Trophoblast cell (in vitro differentiated cells and primary cell): ENCODE results near the gene ARHGEF33.

Experiments
- DNase-seq, 2 donors: peaks; one replicate each; pipeline ENCODE4 v3.0.0-alpha.2; 2016
- H2AFZ ChIP-seq: 2 replicates; pipeline ENCODE4 v1.6.1; 2013; ENCODE audit warnings: low read length, moderate library complexity, mild to moderate bottlenecking; ENCODE audit not compliant: insufficient read depth, poor library complexity
- H2AK5ac ChIP-seq: 2 replicates; pipeline ENCODE4 v1.6.1; 2013; ENCODE audit warnings: mild to moderate bottlenecking, low read length
- H2BK120ac ChIP-seq: 2 replicates; pipeline ENCODE4 v1.6.1; 2013; ENCODE audit warnings: low read length, mild to moderate bottlenecking, moderate library complexity; ENCODE audit not compliant: insufficient read depth, poor library complexity
- H2BK12ac ChIP-seq: 2 replicates; pipeline ENCODE4 v1.6.1; 2013; ENCODE audit warnings: mild to moderate bottlenecking, low read length, moderate library complexity
- H2BK5ac ChIP-seq: 2 replicates; pipeline ENCODE4 v1.6.1; 2013; ENCODE audit warnings: low read length, low read depth, moderate library complexity, mild to moderate bottlenecking; ENCODE audit not compliant: poor library complexity
- H3K14ac ChIP-seq: 2 replicates; pipeline ENCODE4 v1.6.1; 2013; ENCODE audit warnings: mild to moderate bottlenecking, low read length
- H3K18ac ChIP-seq: 2 replicates; pipeline ENCODE4 v1.6.1; 2013; ENCODE audit warnings: mild to moderate bottlenecking, low read length
- H3K23ac ChIP-seq: 2 replicates; pipeline ENCODE4 v1.6.1; 2013; ENCODE audit warnings: low read length
- H3K27ac ChIP-seq: 2 replicates; pipeline ENCODE4 v1.5.1; 2013; ENCODE audit warnings: low read depth, mild to moderate bottlenecking, inconsistent platforms, low read length, moderate library complexity
- H3K27me3 ChIP-seq: 2 replicates; pipeline ENCODE4 v1.6.1; 2013; ENCODE audit warnings: inconsistent platforms, mild to moderate bottlenecking, low read length, moderate library complexity; ENCODE audit not compliant: insufficient read depth
- H3K36me3 ChIP-seq, 2 experiments: 1 replicate in 1 of 2; 2 replicates in 1 of 2; pipeline ENCODE4 v1.6.1; 2013; ENCODE audit warnings: low read length in 2 of 2, mild to moderate bottlenecking in 2 of 2, moderate library complexity in 1 of 2; ENCODE audit not compliant: insufficient read depth in 2 of 2, control insufficient read depth in 1 of 2
- H3K4ac ChIP-seq: 2 replicates; pipeline ENCODE4 v1.6.1; 2013; ENCODE audit warnings: low read depth, mild to moderate bottlenecking, low read length, moderate library complexity
- H3K4me1 ChIP-seq, 2 experiments: 1 replicate in 1 of 2; 2 replicates in 1 of 2; pipeline ENCODE4 v1.6.1; 2013; ENCODE audit warnings: low read length in 2 of 2, mild to moderate bottlenecking in 2 of 2, moderate library complexity in 1 of 2; ENCODE audit not compliant: insufficient read depth in 2 of 2, control insufficient read depth in 1 of 2
- H3K4me2 ChIP-seq: 2 replicates; pipeline ENCODE4 v1.6.1; 2013; ENCODE audit warnings: inconsistent platforms, mild to moderate bottlenecking, low read length, moderate library complexity
- H3K4me3 ChIP-seq: 2 replicates; pipeline ENCODE4 v1.5.1; 2013; ENCODE audit warnings: mild to moderate bottlenecking, low read depth, low read length, inconsistent platforms
- H3K79me1 ChIP-seq: one replicate; pipeline ENCODE4 v1.6.1; 2013; ENCODE audit warnings: low read length
- H3K79me2 ChIP-seq: 2 replicates; pipeline ENCODE4 v1.6.1; 2013; ENCODE audit warnings: low read length, mild to moderate bottlenecking; ENCODE audit not compliant: control insufficient read depth, insufficient read depth, poor library complexity
- H3K9ac ChIP-seq: 2 replicates; pipeline ENCODE4 v1.6.1; 2013; ENCODE audit warnings: mild to moderate bottlenecking, low read length
- H3K9me3 ChIP-seq: 2 replicates; pipeline ENCODE4 v1.6.1; 2013; ENCODE audit warnings: low read depth, mild to moderate bottlenecking, control low read depth, inconsistent platforms, low read length; ENCODE audit not compliant: insufficient read depth
- H4K12ac ChIP-seq: 2 replicates; pipeline ENCODE4 v1.6.1; 2013; ENCODE audit warnings: low read depth, mild to moderate bottlenecking, low read length, moderate library complexity
- H4K8ac ChIP-seq: 2 replicates; pipeline ENCODE4 v1.6.1; 2013; ENCODE audit warnings: low read depth, mild to moderate bottlenecking, low read length, moderate library complexity
- H4K91ac ChIP-seq: one replicate; pipeline ENCODE4 v1.6.1; 2013; ENCODE audit warnings: low read depth, mild to moderate bottlenecking, low read length, moderate library complexity
- WGBS: extraction: QIAGEN DNeasy Blood & Tissue Kit; methylation state at CpG from one replicate; pipeline ENCODE4 v1.1.7; 2013; ENCODE audit warnings: missing lambda C conversion rate; ENCODE audit not compliant: insufficient read length, insufficient coverage; ENCODE audit errors: extremely low coverage; 5-methylcytosine and 5-hydroxymethylcytosine counted together

Gene ARHGEF33

GRCh38 chr2:38907743-38908562 lies 18.3 kb downstream of the ARHGEF33 start:
- Histone ChIP-seq H3K14ac (no peak overlapping the region), H3K36me3 (no peaks in the 10 kb centered on the region), H3K4me2 (no peak overlapping the region), H2BK5ac (no peak overlapping the region), H3K9me3 (peaks cover 2% of the 10 kb centered on the region), H3K4ac (no peak overlapping the region), H3K23ac (no peak overlapping the region), H3K4me3 (no peak overlapping the region), H4K12ac (no peak overlapping the region), H2BK12ac (no peak overlapping the region), H3K79me1 (no peaks in the 10 kb centered on the region), H3K9ac (no peak overlapping the region), H3K4me1 (no peaks in the 10 kb centered on the region), H4K91ac (no peak overlapping the region), H2AFZ (no peak overlapping the region), H3K79me2 (no peaks in the 10 kb centered on the region), H3K27me3 (no peaks in the 10 kb centered on the region), H2BK120ac (no peak overlapping the region), H3K18ac (no peak overlapping the region), H2AK5ac (no peak overlapping the region), H4K8ac (no peak overlapping the region), H3K27ac (no peak overlapping the region)
- no CpG with 5 or more reads among the region's 2 CpGs for WGBS
- peak; percentile 4 to 40 for DNase-seq

GRCh38 chr2:38909872-38910271 lies 20.2 kb downstream of the ARHGEF33 start:
- Histone ChIP-seq H4K8ac (no peak overlapping the region), H3K4me3 (no peak overlapping the region), H3K18ac (no peak overlapping the region), H2AK5ac (no peak overlapping the region), H2AFZ (no peak overlapping the region), H4K12ac (no peak overlapping the region), H3K36me3 (no peaks in the 10 kb centered on the region), H3K79me1 (no peaks in the 10 kb centered on the region), H3K79me2 (no peaks in the 10 kb centered on the region), H3K4me2 (no peak overlapping the region), H3K4ac (no peak overlapping the region), H4K91ac (no peak overlapping the region), H2BK120ac (no peak overlapping the region), H3K23ac (no peak overlapping the region), H3K9ac (no peak overlapping the region), H3K27ac (no peak overlapping the region), H3K9me3 (peaks cover 2% of the 10 kb centered on the region), H2BK5ac (no peak overlapping the region), H3K4me1 (no peaks in the 10 kb centered on the region), H2BK12ac (no peak overlapping the region), H3K14ac (no peak overlapping the region), H3K27me3 (no peaks in the 10 kb centered on the region)
- WGBS: no CpG with 5 or more reads among the region's 1 CpG
- no peak for DNase-seq

- Histone ChIP-seq H3K27me3 (no peaks in the 10 kb centered on the region), H3K79me1 (no peaks in the 10 kb centered on the region), H3K36me3 (no peaks in the 10 kb centered on the region), H2BK12ac (no peak overlapping the region), H2AK5ac (no peak overlapping the region), H3K23ac (no peak overlapping the region), H3K4me3 (no peak overlapping the region), H3K18ac (no peak overlapping the region), H3K9ac (no peak overlapping the region), H4K8ac (no peak overlapping the region), H2AFZ (no peak overlapping the region), H3K27ac (no peak overlapping the region), H4K91ac (no peak overlapping the region), H3K4me2 (no peak overlapping the region), H2BK120ac (no peak overlapping the region), H3K4me1 (no peaks in the 10 kb centered on the region), H3K4ac (no peak overlapping the region), H3K14ac (no peak overlapping the region), H3K9me3 (peaks cover 2% of the 10 kb centered on the region), H3K79me2 (no peaks in the 10 kb centered on the region), H4K12ac (no peak overlapping the region), H2BK5ac (no peak overlapping the region)
- DNase-seq: no peak
- no CpG with 5 or more reads among the region's 1 CpG for WGBS
Observed at GRCh38 chr2:38911191-38911590, 21.5 kb downstream of the ARHGEF33 start.

GRCh38 chr2:38912619-38913018 lies 22.9 kb downstream of the ARHGEF33 start:
- Histone ChIP-seq H3K27ac (no peak overlapping the region), H4K91ac (no peak overlapping the region), H3K23ac (no peak overlapping the region), H3K9ac (no peak overlapping the region), H3K4me2 (no peak overlapping the region), H3K4me1 (no peaks in the 10 kb centered on the region), H3K4ac (no peak overlapping the region), H3K79me1 (no peaks in the 10 kb centered on the region), H2BK12ac (no peak overlapping the region), H3K27me3 (no peaks in the 10 kb centered on the region), H3K4me3 (no peak overlapping the region), H2BK5ac (no peak overlapping the region), H3K14ac (no peak overlapping the region), H3K9me3 (no peaks in the 10 kb centered on the region), H2BK120ac (no peak overlapping the region), H3K36me3 (no peaks in the 10 kb centered on the region), H2AK5ac (no peak overlapping the region), H3K79me2 (no peaks in the 10 kb centered on the region), H4K8ac (no peak overlapping the region), H3K18ac (no peak overlapping the region), H2AFZ (no peak overlapping the region), H4K12ac (no peak overlapping the region)
- no peak for DNase-seq
- WGBS: no CpG with 5 or more reads among the region's 1 CpG
